WTC11 (cell line): Measurements from ENCODE around the gene CHRM5. TPM values are rescaled to one million over a fixed set of nuclear protein-coding genes. Genes with fewer than 3 reads are reported as not detected.

Source experiments
- ATAC-seq: fragments of 200-7000 bp; cut with Tn5 transposase; 2 replicates; pipeline ENCODE4 v1.10.0; 2021; ENCODE audit warnings: mild to moderate bottlenecking, moderate library complexity
- CTCF ChIA-PET: fragments of 300-600 bp; sonication (Branson Sonifier 250); formaldehyde crosslinking; loops from one replicate; lab custom pipeline; 2021; ENCODE audit warnings: antibody characterized with exemption; lab: Charles Lee
- POLR2A ChIA-PET: fragments of 350-600 bp; sonication (Branson Sonifier 250); formaldehyde crosslinking; loops from one replicate; lab custom pipeline; 2021; ENCODE audit warnings: antibody characterized with exemption; lab: Charles Lee
- DNase-seq: peaks from one replicate; pipeline ENCODE4 v3.0.0; 2021; ENCODE audit warnings: low spot score
- H3K27ac Mint-ChIP-seq: 2 replicates; pipeline ENCODE4 v1.8.0; 2021; ENCODE audit warnings: mixed read lengths
- H3K27me3 Mint-ChIP-seq: 2 replicates; pipeline ENCODE4 v1.8.0; 2021; ENCODE audit warnings: low read depth, mild to moderate bottlenecking, moderate library complexity, mixed read lengths
- H3K36me3 Mint-ChIP-seq: 2 replicates; pipeline ENCODE4 v1.8.0; 2021; ENCODE audit warnings: mixed read lengths
- H3K4me1 Mint-ChIP-seq: 2 replicates; pipeline ENCODE4 v1.8.0; 2022; ENCODE audit warnings: mixed read lengths
- H3K4me3 Mint-ChIP-seq: 2 replicates; pipeline ENCODE4 v1.8.0; 2021; ENCODE audit warnings: mild to moderate bottlenecking, moderate library complexity, mixed read lengths
- H3K9me3 Mint-ChIP-seq: 2 replicates; pipeline ENCODE4 v1.8.0; 2021; ENCODE audit warnings: mixed read lengths
- ATF1 ChIP-seq: sonication (generic); formaldehyde crosslinking; IDR thresholded peaks from 2 replicates; pipeline ENCODE4 v1.8.1; 2023; ENCODE audit warnings: mild to moderate bottlenecking, moderate library complexity, missing genetic modification reagents
- ATF2 ChIP-seq: sonication (generic); formaldehyde crosslinking; IDR thresholded peaks from 2 replicates; pipeline ENCODE4 v1.8.1; 2022; ENCODE audit warnings: low read depth, missing genetic modification reagents, borderline replicate concordance
- CBFB ChIP-seq: sonication (generic); formaldehyde crosslinking; IDR thresholded peaks from 2 replicates; pipeline ENCODE4 v1.8.1; 2022; ENCODE audit warnings: mild to moderate bottlenecking, low read depth, missing genetic modification reagents
- CREB1 ChIP-seq: sonication (generic); formaldehyde crosslinking; IDR thresholded peaks from 2 replicates; pipeline ENCODE4 v1.8.0; 2023; ENCODE audit warnings: mild to moderate bottlenecking, missing genetic modification reagents
- ELF4 ChIP-seq: sonication (generic); formaldehyde crosslinking; IDR thresholded peaks from 2 replicates; pipeline ENCODE4 v1.8.1; 2022; ENCODE audit warnings: low read depth, mild to moderate bottlenecking, moderate library complexity, missing genetic modification reagents
- EMX1 ChIP-seq: fragments of 250-450 bp; sonication (Bioruptor Pico); IDR thresholded peaks from 2 replicates; pipeline ENCODE4 v1.8.0; 2021; ENCODE audit warnings: mild to moderate bottlenecking
- ERG ChIP-seq: fragments of 250-450 bp; sonication (Bioruptor Pico); IDR thresholded peaks from 2 replicates; pipeline ENCODE4 v1.8.0; 2021; ENCODE audit warnings: mild to moderate bottlenecking
- FOXJ3 ChIP-seq: sonication (generic); formaldehyde crosslinking; IDR thresholded peaks from 2 replicates; pipeline ENCODE4 v1.9.0; 2021; ENCODE audit warnings: missing genetic modification reagents, mild to moderate bottlenecking, borderline replicate concordance
- GABPB1 ChIP-seq: sonication (generic); formaldehyde crosslinking; IDR thresholded peaks from 2 replicates; pipeline ENCODE4 v1.8.1; 2023; ENCODE audit warnings: mild to moderate bottlenecking, missing genetic modification reagents
- MLX ChIP-seq: sonication (generic); formaldehyde crosslinking; IDR thresholded peaks from 2 replicates; pipeline ENCODE4 v1.8.1; 2023; ENCODE audit warnings: mild to moderate bottlenecking, missing genetic modification reagents, moderate library complexity
- MXD4 ChIP-seq: fragments of 250-450 bp; sonication (Bioruptor Pico); IDR thresholded peaks from 2 replicates; pipeline ENCODE4 v1.8.0; 2021; ENCODE audit warnings: mild to moderate bottlenecking, moderate library complexity, borderline replicate concordance
- SMAD4 ChIP-seq: sonication (generic); formaldehyde crosslinking; IDR thresholded peaks from 2 replicates; pipeline ENCODE4 v1.8.0; 2022; ENCODE audit warnings: mild to moderate bottlenecking, missing genetic modification reagents
- ZBTB43 ChIP-seq: sonication (generic); formaldehyde crosslinking; IDR thresholded peaks from 2 replicates; pipeline ENCODE4 v1.8.1; 2023; ENCODE audit warnings: mild to moderate bottlenecking, missing genetic modification reagents
- ZNF281 ChIP-seq: sonication (generic); formaldehyde crosslinking; IDR thresholded peaks from 2 replicates; pipeline ENCODE4 v1.8.0; 2023; ENCODE audit warnings: mild to moderate bottlenecking, missing genetic modification reagents
- ZNF396 ChIP-seq: fragments of 250-450 bp; sonication (Bioruptor Pico); IDR thresholded peaks from 2 replicates; pipeline ENCODE4 v1.8.0; 2021; ENCODE audit warnings: mild to moderate bottlenecking, moderate library complexity, borderline replicate concordance
- ZNF532 ChIP-seq: fragments of 250-450 bp; sonication (Bioruptor Pico); IDR thresholded peaks from 2 replicates; pipeline ENCODE4 v1.9.0; 2021; ENCODE audit warnings: mild to moderate bottlenecking, borderline replicate concordance
- ZNF671 ChIP-seq: fragments of 250-450 bp; sonication (Bioruptor Pico); IDR thresholded peaks from 2 replicates; pipeline ENCODE4 v1.8.0; 2021; ENCODE audit warnings: mild to moderate bottlenecking
- total RNA-seq: library from RNA; stranded (reverse); gene quantifications from 3 replicates; pipeline ENCODE4 v1.2.3, GENCODE V29; 2021

CHRM5 gene
- total RNA-seq, 1 experiment from 2014 or later: not detected

GRCh38 chr15:34109797-34110663, 141.7 kb downstream of the CHRM5 start (continued):
- TF ChIP-seq ATF2 (CRISPR knock-in tag) (no peak), ZNF281 (no peak)

- ATAC-seq (no peak), DNase-seq (no peak)
- H3K9me3 Mint-ChIP-seq: no peaks in the 10 kb centered on the region
Measured at GRCh38 chr15:34111488-34111887, 143.2 kb downstream of the CHRM5 start.

More at GRCh38 chr15:34111488-34111887, 143.2 kb downstream of the CHRM5 start:
- TF ChIP-seq ERG (CRISPR knock-in tag): no peak
- no peak for TF ChIP-seq ZNF671 (CRISPR knock-in tag)
- TF ChIP-seq FOXJ3 (CRISPR knock-in tag): no peak
- no peak for TF ChIP-seq SMAD4 (CRISPR knock-in tag)
- no peak for TF ChIP-seq ELF4 (CRISPR knock-in tag)
- TF ChIP-seq MXD4: no peak
- no peak for TF ChIP-seq EMX1
- TF ChIP-seq ATF1: no peak
- no peak for TF ChIP-seq ZBTB43
- no peak for TF ChIP-seq ZNF532 (CRISPR knock-in tag)
- TF ChIP-seq CBFB: no peak
- TF ChIP-seq GABPB1 (CRISPR knock-in tag): no peak
- TF ChIP-seq CREB1 (CRISPR knock-in tag): no peak
- TF ChIP-seq ATF2 (CRISPR knock-in tag): no peak
- no peak for TF ChIP-seq ZNF396
- TF ChIP-seq MLX (CRISPR knock-in tag): no peak
- H3K27ac Mint-ChIP-seq: no peak overlapping the region
- ChIA-PET POLR2A (no interaction called here), CTCF (interaction anchor here (0.7 to 5.6 kb wide), 4 partner anchors 21 to 476 kb away, joined by 3 to 70 read pairs (median 6); partner anchors contain the start of gene KATNBL1)
- peaks cover 6% of the 10 kb centered on the region for H3K4me1 Mint-ChIP-seq
- no peaks in the 10 kb centered on the region for H3K36me3 Mint-ChIP-seq
- H3K4me3 Mint-ChIP-seq: no peak overlapping the region
- no peaks in the 10 kb centered on the region for H3K27me3 Mint-ChIP-seq
